ENCODE measurements around the gene COPZ1. TPM values are rescaled to one million over a fixed set of nuclear protein-coding genes. Genes with fewer than 3 reads are reported as not detected.

COPZ1 gene
- total and polyA plus RNA-seq, 9 of the 15 experiments (the other 6 are each of a cell fraction or from before 2014, with no cell fraction given): 137 to 487 (median 233) TPM

DNA sequence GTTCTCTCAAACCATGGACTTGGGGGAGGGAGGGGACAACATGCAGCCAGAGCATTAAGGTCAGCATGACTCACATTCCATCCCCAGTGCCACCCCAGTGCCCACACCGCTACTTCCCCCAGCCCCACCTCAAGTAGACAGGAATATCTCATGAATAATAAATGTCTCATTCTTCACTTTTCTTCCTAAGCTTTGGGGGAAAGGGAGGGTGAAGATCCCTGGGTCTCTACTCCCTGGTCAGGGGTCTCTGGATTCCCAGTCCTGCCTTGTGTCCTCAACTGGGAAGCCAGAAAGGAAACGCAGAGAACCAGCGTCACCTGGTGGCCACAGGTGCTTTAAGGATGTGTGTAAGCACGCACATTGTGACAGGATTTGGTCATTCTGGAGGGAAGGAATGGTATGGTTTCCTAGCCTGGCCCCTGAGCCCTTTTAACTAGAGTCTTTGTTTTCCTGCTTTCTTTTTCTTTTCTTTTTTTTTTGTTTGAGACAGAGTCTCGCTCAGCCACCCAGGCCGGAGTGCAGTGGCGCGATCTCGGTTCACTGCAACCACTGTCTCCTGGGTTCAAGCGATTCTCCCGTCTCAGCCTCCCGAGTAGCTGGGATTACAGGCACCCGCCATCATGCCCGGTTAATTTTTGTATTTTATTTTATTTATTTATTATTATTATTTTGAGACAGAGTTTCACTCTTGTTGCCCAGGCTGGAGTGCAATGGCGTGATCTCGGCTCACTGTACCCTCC is 36.0 kb downstream of the COPZ1 start (continued):
- no peak for TF ChIP-seq POLR3A (IDR thresholded peaks at IDR 0.05; ENCODE audit: borderline replicate concordance, extremely low read depth, insufficient read depth, insufficient read length)
- TF ChIP-seq CEBPB (tag; IDR thresholded peaks at IDR 0.05): no peak
- TF ChIP-seq, protein P1, sequence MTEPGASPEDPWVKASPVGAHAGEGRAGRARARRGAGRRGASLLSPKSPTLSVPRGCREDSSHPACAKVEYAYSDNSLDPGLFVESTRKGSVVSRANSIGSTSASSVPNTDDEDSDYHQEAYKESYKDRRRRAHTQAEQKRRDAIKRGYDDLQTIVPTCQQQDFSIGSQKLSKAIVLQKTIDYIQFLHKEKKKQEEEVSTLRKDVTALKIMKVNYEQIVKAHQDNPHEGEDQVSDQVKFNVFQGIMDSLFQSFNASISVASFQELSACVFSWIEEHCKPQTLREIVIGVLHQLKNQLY (CRISPR knock-in tag; conservative IDR thresholded peaks at IDR 0.05): no peak
- no peak for TF ChIP-seq PTBP1 (IDR thresholded peaks at IDR 0.05; ENCODE audit: low read depth, low read length)
- TF ChIP-seq, protein P2, sequence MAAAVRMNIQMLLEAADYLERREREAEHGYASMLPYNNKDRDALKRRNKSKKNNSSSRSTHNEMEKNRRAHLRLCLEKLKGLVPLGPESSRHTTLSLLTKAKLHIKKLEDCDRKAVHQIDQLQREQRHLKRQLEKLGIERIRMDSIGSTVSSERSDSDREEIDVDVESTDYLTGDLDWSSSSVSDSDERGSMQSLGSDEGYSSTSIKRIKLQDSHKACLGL (CRISPR knock-in tag; IDR thresholded peaks at IDR 0.05; ENCODE audit: borderline replicate concordance, poor library complexity, severe bottlenecking): no peak
- TF ChIP-seq DDX20 (tag; IDR thresholded peaks at IDR 0.05; ENCODE audit: low read depth): no peak
- TF ChIP-seq PML (IDR thresholded peaks at IDR 0.05; ENCODE audit: low read length): no peak
- TF ChIP-seq TCF3 (CRISPR knock-in tag; IDR thresholded peaks at IDR 0.05): no peak
- TF ChIP-seq, protein P3, sequence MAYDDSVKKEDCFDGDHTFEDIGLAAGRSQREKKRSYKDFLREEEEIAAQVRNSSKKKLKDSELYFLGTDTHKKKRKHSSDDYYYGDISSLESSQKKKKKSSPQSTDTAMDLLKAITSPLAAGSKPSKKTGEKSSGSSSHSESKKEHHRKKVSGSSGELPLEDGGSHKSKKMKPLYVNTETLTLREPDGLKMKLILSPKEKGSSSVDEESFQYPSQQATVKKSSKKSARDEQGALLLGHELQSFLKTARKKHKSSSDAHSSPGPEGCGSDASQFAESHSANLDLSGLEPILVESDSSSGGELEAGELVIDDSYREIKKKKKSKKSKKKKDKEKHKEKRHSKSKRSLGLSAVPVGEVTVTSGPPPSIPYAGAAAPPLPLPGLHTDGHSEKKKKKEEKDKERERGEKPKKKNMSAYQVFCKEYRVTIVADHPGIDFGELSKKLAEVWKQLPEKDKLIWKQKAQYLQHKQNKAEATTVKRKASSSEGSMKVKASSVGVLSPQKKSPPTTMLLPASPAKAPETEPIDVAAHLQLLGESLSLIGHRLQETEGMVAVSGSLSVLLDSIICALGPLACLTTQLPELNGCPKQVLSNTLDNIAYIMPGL (CRISPR knock-in tag; IDR thresholded peaks at IDR 0.05): no peak
- TF ChIP-seq GATAD2B (IDR thresholded peaks at IDR 0.05; ENCODE audit: borderline replicate concordance): 0 out of 2 replicates have a peak, but pooled peaks have one; percentile 52
- no peak for TF ChIP-seq ERF (CRISPR knock-in tag; IDR thresholded peaks at IDR 0.05)
- TF ChIP-seq, protein P4, sequence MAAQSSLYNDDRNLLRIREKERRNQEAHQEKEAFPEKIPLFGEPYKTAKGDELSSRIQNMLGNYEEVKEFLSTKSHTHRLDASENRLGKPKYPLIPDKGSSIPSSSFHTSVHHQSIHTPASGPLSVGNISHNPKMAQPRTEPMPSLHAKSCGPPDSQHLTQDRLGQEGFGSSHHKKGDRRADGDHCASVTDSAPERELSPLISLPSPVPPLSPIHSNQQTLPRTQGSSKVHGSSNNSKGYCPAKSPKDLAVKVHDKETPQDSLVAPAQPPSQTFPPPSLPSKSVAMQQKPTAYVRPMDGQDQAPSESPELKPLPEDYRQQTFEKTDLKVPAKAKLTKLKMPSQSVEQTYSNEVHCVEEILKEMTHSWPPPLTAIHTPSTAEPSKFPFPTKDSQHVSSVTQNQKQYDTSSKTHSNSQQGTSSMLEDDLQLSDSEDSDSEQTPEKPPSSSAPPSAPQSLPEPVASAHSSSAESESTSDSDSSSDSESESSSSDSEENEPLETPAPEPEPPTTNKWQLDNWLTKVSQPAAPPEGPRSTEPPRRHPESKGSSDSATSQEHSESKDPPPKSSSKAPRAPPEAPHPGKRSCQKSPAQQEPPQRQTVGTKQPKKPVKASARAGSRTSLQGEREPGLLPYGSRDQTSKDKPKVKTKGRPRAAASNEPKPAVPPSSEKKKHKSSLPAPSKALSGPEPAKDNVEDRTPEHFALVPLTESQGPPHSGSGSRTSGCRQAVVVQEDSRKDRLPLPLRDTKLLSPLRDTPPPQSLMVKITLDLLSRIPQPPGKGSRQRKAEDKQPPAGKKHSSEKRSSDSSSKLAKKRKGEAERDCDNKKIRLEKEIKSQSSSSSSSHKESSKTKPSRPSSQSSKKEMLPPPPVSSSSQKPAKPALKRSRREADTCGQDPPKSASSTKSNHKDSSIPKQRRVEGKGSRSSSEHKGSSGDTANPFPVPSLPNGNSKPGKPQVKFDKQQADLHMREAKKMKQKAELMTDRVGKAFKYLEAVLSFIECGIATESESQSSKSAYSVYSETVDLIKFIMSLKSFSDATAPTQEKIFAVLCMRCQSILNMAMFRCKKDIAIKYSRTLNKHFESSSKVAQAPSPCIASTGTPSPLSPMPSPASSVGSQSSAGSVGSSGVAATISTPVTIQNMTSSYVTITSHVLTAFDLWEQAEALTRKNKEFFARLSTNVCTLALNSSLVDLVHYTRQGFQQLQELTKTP (IDR thresholded peaks at IDR 0.05; ENCODE audit: low read depth in 1 of 2, partially characterized antibody in 2 of 2): peak; percentile 30 to 68
- TF ChIP-seq SAFB (IDR thresholded peaks at IDR 0.05; ENCODE audit: borderline replicate concordance, low read depth, low read length): no peak
- no peak for TF ChIP-seq TEAD2 (tag; IDR thresholded peaks at IDR 0.05)
- TF ChIP-seq PCBP1 (IDR thresholded peaks at IDR 0.05; ENCODE audit: low read depth, low read length, poor library complexity, severe bottlenecking): no peak
- no peak for TF ChIP-seq NFE2 (IDR thresholded peaks at IDR 0.05; ENCODE audit: low read depth)
- TF ChIP-seq HCFC1 (IDR thresholded peaks at IDR 0.05; ENCODE audit: low read depth, low read length): peak; percentile 33; the same call in 1 of the 2 replicates
